KMS-11 (cell line): ENCODE data around the gene KICS2.

Experiments used
- H2AFZ ChIP-seq: fragments of 200-600 bp; sonication (generic); 2 replicates; pipeline ENCODE4 v1.6.1; 2016; ENCODE audit warnings: antibody characterized with exemption, mixed run types, low read depth
- H3K27ac ChIP-seq: fragments of 200-600 bp; sonication (generic); 2 replicates; pipeline ENCODE4 v1.6.1; 2016; ENCODE audit warnings: mild to moderate bottlenecking, mixed run types
- H3K27me3 ChIP-seq: fragments of 200-600 bp; sonication (generic); 2 replicates; pipeline ENCODE4 v1.6.1; 2017; ENCODE audit warnings: mild to moderate bottlenecking, low read depth, mixed run types, moderate library complexity; ENCODE audit not compliant: insufficient read depth
- H3K36me3 ChIP-seq: fragments of 200-600 bp; sonication (generic); 2 replicates; pipeline ENCODE4 v1.6.1; 2017; ENCODE audit warnings: mild to moderate bottlenecking, mixed run types; ENCODE audit not compliant: insufficient read depth
- H3K4me1 ChIP-seq: fragments of 200-600 bp; sonication (generic); 2 replicates; pipeline ENCODE4 v1.6.1; 2016; ENCODE audit warnings: mild to moderate bottlenecking, low read depth, mixed run types; ENCODE audit not compliant: poor library complexity, severe bottlenecking
- H3K4me2 ChIP-seq: fragments of 200-600 bp; sonication (generic); 2 replicates; pipeline ENCODE4 v1.7.0; 2016; ENCODE audit warnings: mild to moderate bottlenecking, mixed run types
- H3K4me3 ChIP-seq: fragments of 200-600 bp; sonication (generic); IDR thresholded peaks from 2 replicates; pipeline ENCODE4 v1.6.1; 2017; ENCODE audit warnings: low read depth, low read length, mixed read lengths; ENCODE audit not compliant: insufficient read depth
- H3K79me2 ChIP-seq: fragments of 200-600 bp; sonication (generic); 2 replicates; pipeline ENCODE4 v1.6.1; 2016; ENCODE audit warnings: low read depth, mixed run types; ENCODE audit not compliant: insufficient read depth
- H3K9ac ChIP-seq: fragments of 200-600 bp; sonication (generic); 2 replicates; pipeline ENCODE4 v1.6.1; 2016; ENCODE audit warnings: mild to moderate bottlenecking, mixed run types
- H4K20me1 ChIP-seq: fragments of 200-600 bp; sonication (generic); 2 replicates; pipeline ENCODE4 v1.6.1; 2016; ENCODE audit warnings: mild to moderate bottlenecking, mixed run types; ENCODE audit not compliant: insufficient read depth
- TF ChIP-seq, protein P1 (sequence below): fragments of 200-600 bp; sonication (generic); conservative IDR thresholded peaks from 2 replicates; pipeline ENCODE4 v1.6.1; 2017; ENCODE audit warnings: low read depth, mild to moderate bottlenecking, antibody characterized with exemption, low read length, moderate library complexity, mixed read lengths

Gene KICS2

DNA sequence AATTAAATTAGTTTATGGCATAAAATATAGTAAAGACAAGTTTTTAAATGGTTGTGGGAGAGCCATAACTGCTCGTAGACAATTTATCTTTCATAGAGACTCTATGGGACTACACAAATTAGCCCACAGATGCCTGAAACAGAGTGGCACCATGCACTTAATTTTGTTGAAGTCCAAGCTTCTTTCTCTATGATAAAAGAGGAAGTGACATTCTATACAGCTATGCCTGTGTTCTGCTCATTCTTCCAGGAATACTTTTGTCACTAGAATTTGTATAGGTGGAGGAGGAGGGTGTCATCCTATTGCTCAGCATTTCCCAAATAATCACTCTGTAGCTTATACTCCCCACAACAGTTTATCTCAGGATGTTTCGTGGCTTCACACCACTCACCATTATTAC lies 43.7 kb upstream of the KICS2 start:
- Histone ChIP-seq H3K79me2 (no peaks in the 10 kb centered on the region), H3K4me1 (peaks cover 5% of the 10 kb centered on the region), H4K20me1 (no peaks in the 10 kb centered on the region), H3K4me2 (no peak overlapping the region), H3K9ac (no peak overlapping the region), H3K4me3 (no peak overlapping the region), H3K27me3 (no peaks in the 10 kb centered on the region), H3K36me3 (no peaks in the 10 kb centered on the region), H3K27ac (no peak overlapping the region), H2AFZ (no peak overlapping the region)
- TF ChIP-seq, protein P1, sequence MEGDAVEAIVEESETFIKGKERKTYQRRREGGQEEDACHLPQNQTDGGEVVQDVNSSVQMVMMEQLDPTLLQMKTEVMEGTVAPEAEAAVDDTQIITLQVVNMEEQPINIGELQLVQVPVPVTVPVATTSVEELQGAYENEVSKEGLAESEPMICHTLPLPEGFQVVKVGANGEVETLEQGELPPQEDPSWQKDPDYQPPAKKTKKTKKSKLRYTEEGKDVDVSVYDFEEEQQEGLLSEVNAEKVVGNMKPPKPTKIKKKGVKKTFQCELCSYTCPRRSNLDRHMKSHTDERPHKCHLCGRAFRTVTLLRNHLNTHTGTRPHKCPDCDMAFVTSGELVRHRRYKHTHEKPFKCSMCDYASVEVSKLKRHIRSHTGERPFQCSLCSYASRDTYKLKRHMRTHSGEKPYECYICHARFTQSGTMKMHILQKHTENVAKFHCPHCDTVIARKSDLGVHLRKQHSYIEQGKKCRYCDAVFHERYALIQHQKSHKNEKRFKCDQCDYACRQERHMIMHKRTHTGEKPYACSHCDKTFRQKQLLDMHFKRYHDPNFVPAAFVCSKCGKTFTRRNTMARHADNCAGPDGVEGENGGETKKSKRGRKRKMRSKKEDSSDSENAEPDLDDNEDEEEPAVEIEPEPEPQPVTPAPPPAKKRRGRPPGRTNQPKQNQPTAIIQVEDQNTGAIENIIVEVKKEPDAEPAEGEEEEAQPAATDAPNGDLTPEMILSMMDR, result no peak

- no peaks in the 10 kb centered on the region for H3K79me2 ChIP-seq
- no peaks in the 10 kb centered on the region for H4K20me1 ChIP-seq
- TF ChIP-seq, protein P1, result no peak
- H3K4me2 ChIP-seq, result no peak overlapping the region
- no peak overlapping the region for H2AFZ ChIP-seq
- no peak overlapping the region for H3K27ac ChIP-seq
- H3K36me3 ChIP-seq, result no peaks in the 10 kb centered on the region
- H3K4me1 ChIP-seq, result no peaks in the 10 kb centered on the region
- no peak overlapping the region for H3K4me3 ChIP-seq
- no peak overlapping the region for H3K9ac ChIP-seq
- no peaks in the 10 kb centered on the region for H3K27me3 ChIP-seq
Measured at GRCh38 chr12:64261813-64262212, 39.7 kb upstream of the KICS2 start.

DNA sequence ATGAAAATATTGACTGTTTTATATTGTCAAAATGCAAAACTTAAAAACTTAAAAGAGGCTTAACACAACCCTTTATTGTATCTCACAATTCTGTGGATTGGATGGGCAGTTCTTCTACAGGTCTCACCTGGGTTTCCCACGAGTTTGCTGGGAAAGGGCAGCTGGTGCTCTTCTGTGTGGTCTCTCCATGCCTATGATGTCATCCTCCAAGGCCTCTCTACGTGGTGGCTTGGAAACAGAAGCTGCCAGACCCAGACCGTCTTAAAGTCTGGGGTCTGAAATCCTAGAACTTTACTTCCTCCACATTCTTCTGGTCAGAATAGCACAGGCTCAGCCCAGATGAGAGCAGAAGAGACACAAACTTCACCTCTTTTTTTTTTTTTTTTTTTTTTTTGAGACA lies 36.5 kb upstream of the KICS2 start:
- Histone ChIP-seq H3K4me1 (peaks cover 3% of the 10 kb centered on the region), H3K27me3 (no peaks in the 10 kb centered on the region), H3K9ac (no peak overlapping the region), H3K27ac (no peak overlapping the region), H3K4me2 (no peak overlapping the region), H4K20me1 (no peaks in the 10 kb centered on the region), H3K4me3 (no peak overlapping the region), H3K79me2 (no peaks in the 10 kb centered on the region), H2AFZ (no peak overlapping the region), H3K36me3 (no peaks in the 10 kb centered on the region)
- TF ChIP-seq, protein P1, result no peak

- H3K4me3 ChIP-seq, result no peak overlapping the region
- no peaks in the 10 kb centered on the region for H3K27me3 ChIP-seq
- H2AFZ ChIP-seq, result no peak overlapping the region
- H4K20me1 ChIP-seq, result no peaks in the 10 kb centered on the region
- TF ChIP-seq, protein P1, result peak; percentile 91
- no peaks in the 10 kb centered on the region for H3K79me2 ChIP-seq
- H3K36me3 ChIP-seq, result no peaks in the 10 kb centered on the region
- H3K4me1 ChIP-seq, result peaks cover 7% of the 10 kb centered on the region
- no peak overlapping the region for H3K4me2 ChIP-seq
- no peak overlapping the region for H3K9ac ChIP-seq
- H3K27ac ChIP-seq, result no peak overlapping the region
Measured at GRCh38 chr12:64256166-64256800, 34.2 kb upstream of the KICS2 start.
